ENCODE results near the gene PCDHB7. TPM values are rescaled to one million over a fixed set of nuclear protein-coding genes. Genes with fewer than 3 reads are reported as not detected.
A peak's percentile ranks its signal among the peaks of the same experiment; 100 is the strongest.
"Not testable (repeated sequence)": the region's sequence is repeated elsewhere in the genome, so short reads cannot be mapped to it uniquely, and the experiment has no call there.

Gene PCDHB7
- total and polyA plus RNA-seq, 2 experiments from 2014 or later = 0.48 to 1.0 TPM

DNA sequence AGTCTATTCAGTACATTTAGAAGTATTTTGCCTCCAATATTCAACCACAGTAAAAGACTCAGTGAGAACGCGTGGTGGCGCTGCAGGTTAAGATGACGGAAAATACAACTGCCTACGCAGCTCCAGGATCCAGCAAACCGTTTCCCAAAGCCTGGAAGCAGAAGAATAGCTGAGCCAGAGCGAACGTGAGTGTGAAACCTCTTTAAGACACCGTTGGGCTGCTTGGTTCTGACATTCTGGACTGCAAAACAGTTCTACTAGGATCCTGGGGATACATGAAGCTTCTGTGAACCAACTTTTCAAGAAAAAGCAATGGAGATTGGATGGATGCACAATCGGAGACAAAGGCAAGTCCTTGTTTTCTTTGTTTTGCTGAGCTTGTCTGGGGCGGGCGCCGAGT lies 9.8 kb downstream of the PCDHB7 start, which contains the start of gene PCDHB16:
TSS of gene PCDHB16 (plus strand) at position 140 of the 400 bp plus-strand sequence. CDS start at position 313, 173 bp downstream.
- Histone ChIP-seq H3K4me1 (ENCODE audit: insufficient read depth) (no peaks in the 10 kb centered on the region), H3F3A (replicated peaks; ENCODE audit: low read depth) (no peaks in the 10 kb centered on the region), H3K9me2 (ENCODE audit: insufficient read depth) (no peaks in the 10 kb centered on the region; the same call in 1 of the 2 replicates), H3K79me2 (replicated peaks; ENCODE audit: insufficient read depth) (no peaks in the 10 kb centered on the region), H2AFZ (peak within 1 kb of the TSS; percentile 44; the same call in 1 of the 2 replicates), H3K4me3 (peak within 1 kb of the TSS; percentile 29; the same call in 1 of the 2 replicates), H3K36me3 (ENCODE audit: insufficient read depth) (no peaks in the 10 kb centered on the region; the same call in 1 of the 2 replicates), H3K4me2 (peak within 1 kb of the TSS; percentile 22; the same call in 1 of the 2 replicates), H4K20me1 (replicated peaks; ENCODE audit: insufficient read depth) (no peaks in the 10 kb centered on the region), H3K27me3 (ENCODE audit: insufficient read depth) (no peaks in the 10 kb centered on the region), H3K27ac (ENCODE audit: low read depth) (no peak within 1 kb of the TSS)
- peaks cover 27% of the 10 kb centered on the region for H3K9me3 Mint-ChIP-seq
- DNase-seq (ENCODE audit: low spot score) (peak; percentile 89), ATAC-seq (peak; percentile 69)
- H3K36me3 Mint-ChIP-seq (ENCODE audit: low read depth) = peaks cover 23% of the 10 kb centered on the region
- H3K27ac Mint-ChIP-seq = no peak within 1 kb of the TSS
- TF ChIP-seq EZH2 (IDR thresholded peaks at IDR 0.05; ENCODE audit: low read depth, unreplicated experiment) (no peak), CREB1 (CRISPR knock-in tag; IDR thresholded peaks at IDR 0.05; ENCODE audit: low read depth) (peak; percentile 69), REST (IDR thresholded peaks at IDR 0.05; ENCODE audit: unreplicated experiment) (no peak), POLR2AphosphoS5 (IDR thresholded peaks at IDR 0.05; ENCODE audit: low read depth) (no peak), CTCF (conservative IDR thresholded peaks at IDR 0.05; ENCODE audit: low read depth in 2 of 2) (peak; percentile 83 to 85), STAT1 (IDR thresholded peaks at IDR 0.05; ENCODE audit: unreplicated experiment) (no peak)
- H3K4me3 Mint-ChIP-seq = peak within 1 kb of the TSS; percentile 58
- H3K4me1 Mint-ChIP-seq = peaks cover 12% of the 10 kb centered on the region
- no peaks in the 10 kb centered on the region for H3K27me3 Mint-ChIP-seq (ENCODE audit: insufficient read depth, low read depth, poor library complexity)

- H3F3A ChIP-seq (replicated peaks; ENCODE audit: low read depth); DNase-seq (ENCODE audit: low spot score); ATAC-seq; H3K4me1 ChIP-seq (ENCODE audit: insufficient read depth); H3K27ac Mint-ChIP-seq; H3K36me3 ChIP-seq (ENCODE audit: insufficient read depth); H3K4me3 Mint-ChIP-seq; H2AFZ ChIP-seq; H3K27me3 Mint-ChIP-seq (ENCODE audit: insufficient read depth, low read depth, poor library complexity); H3K9me2 ChIP-seq (ENCODE audit: insufficient read depth); H3K27me3 ChIP-seq (ENCODE audit: insufficient read depth); H3K4me3 ChIP-seq; H3K4me2 ChIP-seq; H3K79me2 ChIP-seq (replicated peaks; ENCODE audit: insufficient read depth); H4K20me1 ChIP-seq (replicated peaks; ENCODE audit: insufficient read depth); H3K27ac ChIP-seq (ENCODE audit: low read depth): not testable (repeated sequence)
- Mint-ChIP-seq H3K9me3 (peaks cover 31% of the 10 kb centered on the region), H3K4me1 (peaks cover 12% of the 10 kb centered on the region), H3K36me3 (ENCODE audit: low read depth) (peaks cover 27% of the 10 kb centered on the region)
Observed at GRCh38 chr5:141184117-141184855, 11.8 kb downstream of the PCDHB7 start.
